Left kidney (tissue), 2 donors: ENCODE measurements around the gene CNOT9. TPM values are rescaled to one million over a fixed set of nuclear protein-coding genes. Genes with fewer than 3 reads are reported as not detected.

Experiments
- DNase-seq: peaks from one replicate; pipeline ENCODE4 v3.0.0-alpha.2; 2013
- polyA plus RNA-seq: library from polyadenylated mRNA; unstranded; fragments of 120-200 nt; gene quantifications from one replicate; pipeline ENCODE4 v1.2.1, GENCODE V29; 2013; ENCODE audit not compliant: insufficient read length

CNOT9 gene
- polyA plus RNA-seq, 1 donor, result 77.2 TPM

GRCh38 chr2:218576854-218577253, 8.2 kb downstream of the CNOT9 start:
- no peak for DNase-seq

GRCh38 chr2:218577482-218578220, 9.0 kb downstream of the CNOT9 start:
- no peak for DNase-seq

- no peak for DNase-seq
Observed at GRCh38 chr2:218578272-218578877, 9.7 kb downstream of the CNOT9 start.

- DNase-seq, result no peak
Observed at GRCh38 chr2:218582076-218582475, 13.4 kb downstream of the CNOT9 start.

- no peak for DNase-seq
Observed at GRCh38 chr2:218583983-218584850, 15.6 kb downstream of the CNOT9 start.

- no peak for DNase-seq
Observed at GRCh38 chr2:218585541-218585940, 16.9 kb downstream of the CNOT9 start.

- no peak for DNase-seq
Observed at GRCh38 chr2:218605432-218605831, 36.8 kb downstream of the CNOT9 start.

GRCh38 chr2:218607436-218608115, 38.9 kb downstream of the CNOT9 start, which contains the start of gene PLCD4:
TSS of gene PLCD4 (plus strand) at chr2:218607899. CDS start at chr2:218615740, 7,841 bp downstream.
- DNase-seq, result peak; percentile 46

GRCh38 chr2:218615868-218616315, 47.3 kb downstream of the CNOT9 start:
- DNase-seq, result no peak

- no peak for DNase-seq
Observed at GRCh38 chr2:218618102-218618860, 49.6 kb downstream of the CNOT9 start.

- DNase-seq, result no peak
Observed at GRCh38 chr2:218621007-218621406, 52.4 kb downstream of the CNOT9 start.

GRCh38 chr2:218622606-218623365, 54.1 kb downstream of the CNOT9 start:
- no peak for DNase-seq

- no peak for DNase-seq
Observed at GRCh38 chr2:218623366-218623705, 54.7 kb downstream of the CNOT9 start.

GRCh38 chr2:218626369-218626768, 57.7 kb downstream of the CNOT9 start:
- DNase-seq, result no peak

- no peak for DNase-seq
Observed at GRCh38 chr2:218627939-218628338, 59.3 kb downstream of the CNOT9 start.

GRCh38 chr2:218631837-218632236, 63.2 kb downstream of the CNOT9 start:
- no peak for DNase-seq

- DNase-seq, result no peak
Observed at GRCh38 chr2:218635719-218636118, 67.1 kb downstream of the CNOT9 start.

GRCh38 chr2:218638372-218638771, 69.7 kb downstream of the CNOT9 start:
- DNase-seq, result no peak

GRCh38 chr2:218642121-218642656, 73.5 kb downstream of the CNOT9 start:
- no peak for DNase-seq

GRCh38 chr2:218642786-218643185, 74.1 kb downstream of the CNOT9 start:
- DNase-seq, result no peak
